ENCODE data around the gene ESR1.
"Not testable (repeated sequence)": the region's sequence is repeated elsewhere in the genome, so short reads cannot be mapped to it uniquely, and the experiment has no call there.

The ESR1 gene

GRCh38 chr6:151899796-151900195 is 92.3 kb downstream of the ESR1 start:
- not testable (repeated sequence) for DNase-seq

GRCh38 chr6:151900256-151900655 is 92.8 kb downstream of the ESR1 start:
- DNase-seq = no peak

- DNase-seq = no peak
Observed at GRCh38 chr6:151901009-151901411, 93.5 kb downstream of the ESR1 start.

- DNase-seq = no peak
Observed at GRCh38 chr6:151904631-151905030, 97.1 kb downstream of the ESR1 start.

- DNase-seq = no peak
Observed at GRCh38 chr6:151905072-151905471, 97.6 kb downstream of the ESR1 start.

GRCh38 chr6:151905854-151906253 is 98.4 kb downstream of the ESR1 start:
- DNase-seq = no peak

- no peak for DNase-seq
Observed at GRCh38 chr6:151911401-151911800, 103.9 kb downstream of the ESR1 start.

- no peak for DNase-seq
Observed at GRCh38 chr6:151914484-151914883, 107.0 kb downstream of the ESR1 start.

GRCh38 chr6:151916075-151916474 is 108.6 kb downstream of the ESR1 start:
- DNase-seq = no peak

- no peak for DNase-seq
Observed at GRCh38 chr6:151916680-151917164, 109.2 kb downstream of the ESR1 start.

- no peak for DNase-seq
Observed at GRCh38 chr6:151917531-151918329, 110.2 kb downstream of the ESR1 start.

- no peak for DNase-seq
Observed at GRCh38 chr6:151940307-151940706, 132.8 kb downstream of the ESR1 start.

- DNase-seq = no peak
Observed at GRCh38 chr6:151948002-151948743, 140.7 kb downstream of the ESR1 start.

- DNase-seq = no peak
Observed at GRCh38 chr6:151958332-151958731, 150.8 kb downstream of the ESR1 start.

- DNase-seq = no peak
Observed at GRCh38 chr6:151959086-151959485, 151.6 kb downstream of the ESR1 start.

GRCh38 chr6:151961809-151962208 is 154.3 kb downstream of the ESR1 start:
- DNase-seq = no peak

- no peak for DNase-seq
Observed at GRCh38 chr6:151962246-151962846, 154.9 kb downstream of the ESR1 start.

- no peak for DNase-seq
Observed at GRCh38 chr6:151963001-151963400, 155.5 kb downstream of the ESR1 start.

- not testable (repeated sequence) for DNase-seq
Observed at GRCh38 chr6:151964412-151964811, 156.9 kb downstream of the ESR1 start.

GRCh38 chr6:151974061-151974617 is 166.7 kb downstream of the ESR1 start:
- DNase-seq = no peak

- DNase-seq = no peak
Observed at GRCh38 chr6:151975795-151976194, 168.3 kb downstream of the ESR1 start.

- DNase-seq = not testable (repeated sequence)
Observed at GRCh38 chr6:151988199-151988598, 180.7 kb downstream of the ESR1 start.

GRCh38 chr6:151992091-151992490 is 184.6 kb downstream of the ESR1 start:
- DNase-seq = no peak
